ENCODE results near the gene REC8. TPM values are rescaled to one million over a fixed set of nuclear protein-coding genes. Genes with fewer than 3 reads are reported as not detected.

The REC8 gene
- total RNA-seq, result 20.0 and 44.7 TPM in 2 replicates

GRCh38 chr14:24171422-24172260 is at the start of gene REC8:
Gene REC8 (plus strand): TSS chr14:24172080. CDS start chr14:24172553, 473 bp downstream.

GRCh38 chr14:24130380-24130716 is 41.5 kb upstream of the REC8 start, which contains the start of gene FITM1:
Gene FITM1 (plus strand): TSS chr14:24130659. CDS start chr14:24131564, 905 bp downstream.

GRCh38 chr14:24135834-24136683 is 35.8 kb upstream of the REC8 start, which contains the start of gene PSME1:
Gene PSME1 (plus strand): TSS chr14:24136194. CDS start chr14:24136263, 69 bp downstream.

GRCh38 chr14:24141097-24141880 is 30.6 kb upstream of the REC8 start, which contains the start of gene EMC9:
Gene EMC9 (minus strand): TSS chr14:24141591. CDS start chr14:24141304, 287 bp downstream.

GRCh38 chr14:24146453-24146977 is 25.4 kb upstream of the REC8 start, which contains the start of gene PSME2:
Gene PSME2 (minus strand): TSS chr14:24146610. CDS start chr14:24146581, 29 bp downstream.

GRCh38 chr14:24146978-24147760 is 24.7 kb upstream of the REC8 start, which contains the start of gene RNF31:
Gene RNF31 (plus strand): TSS chr14:24147498. CDS start chr14:24147699, 201 bp downstream.

GRCh38 chr14:24160850-24161804 is 10.8 kb upstream of the REC8 start, which contains the start of gene IRF9:
Gene IRF9 (plus strand): TSS chr14:24161265. CDS start chr14:24162145, 880 bp downstream.

GRCh38 chr14:24188251-24189058 is 16.6 kb downstream of the REC8 start, which contains the start of gene IPO4:
Gene IPO4 (minus strand): TSS chr14:24188816. CDS start chr14:24188787, 29 bp downstream.

GRCh38 chr14:24195186-24196070 is 23.5 kb downstream of the REC8 start, which contains the start of gene TM9SF1:
Gene TM9SF1 (minus strand): TSS chr14:24195441. CDS start chr14:24195019, 422 bp downstream.

GRCh38 chr14:24212924-24213865 is 41.3 kb downstream of the REC8 start, which contains the start of gene CHMP4A:
Gene CHMP4A (minus strand): TSS chr14:24213488. CDS start chr14:24213439, 49 bp downstream.

GRCh38 chr14:24215495-24216344 is 43.8 kb downstream of the REC8 start, which contains the start of gene MDP1:
Gene MDP1 (minus strand): TSS chr14:24216066. CDS start chr14:24215955, 111 bp downstream.

